HG02840 (cell line): ENCODE measurements around the gene SRP14.

ENCODE experiments used
- ATAC-seq: cut with Tn5 transposase; IDR thresholded peaks from one replicate; pipeline ENCODE4 v1.9.1; 2021; ENCODE audit warnings: mild to moderate bottlenecking, moderate library complexity, moderate number of reproducible peaks; ENCODE audit not compliant: unreplicated experiment, low FRiP score

The SRP14 gene

DNA sequence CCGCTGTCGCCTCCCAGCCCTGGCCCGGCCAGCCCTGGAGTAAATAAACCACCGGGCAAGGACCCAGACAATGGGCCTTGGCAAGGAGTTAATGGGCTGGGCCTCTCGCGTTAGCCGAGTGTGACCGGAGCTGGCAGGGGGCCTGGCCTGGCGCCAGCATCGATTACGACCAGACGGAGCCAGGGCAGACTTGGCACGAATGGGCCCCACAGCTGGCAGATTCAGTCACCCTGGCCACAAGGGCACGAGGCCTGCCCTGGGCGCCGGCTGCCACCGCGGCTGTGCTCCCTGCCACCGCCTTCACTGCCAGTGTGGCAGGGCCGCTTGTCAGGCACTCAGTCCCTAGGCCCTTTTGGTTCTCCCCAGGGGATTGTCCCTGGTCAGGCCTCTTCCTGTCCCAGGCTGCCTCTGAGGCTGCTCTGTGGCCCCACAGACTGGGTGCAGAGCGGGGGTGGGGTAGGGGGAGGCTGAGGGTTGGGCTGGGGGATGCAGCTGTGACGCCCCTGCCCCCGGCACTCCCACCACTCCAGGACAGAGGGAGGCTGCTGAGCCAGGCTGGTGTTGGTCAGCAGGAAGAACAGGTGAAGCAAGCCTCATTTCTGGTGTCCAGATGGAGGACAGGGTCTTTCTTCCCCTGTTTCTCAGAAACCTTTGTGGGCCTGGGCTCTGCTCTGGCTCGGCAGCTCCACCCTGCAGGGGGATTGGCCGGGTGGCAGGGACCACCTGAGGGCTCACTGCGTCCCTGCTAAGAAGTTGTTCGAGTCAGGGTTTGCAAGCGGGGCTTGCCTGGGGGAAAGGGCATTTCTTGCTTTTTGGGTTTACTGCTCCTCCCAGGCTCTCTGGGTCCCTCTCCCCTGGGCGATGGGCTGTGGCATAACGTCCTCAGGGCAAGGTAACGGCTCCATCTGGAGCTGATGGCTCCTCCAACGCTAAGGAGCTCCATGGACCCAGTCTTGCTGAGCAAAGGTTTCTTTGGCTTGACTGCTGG lies 30.5 kb upstream of the SRP14 start:
- peak; percentile 44 for ATAC-seq

DNA sequence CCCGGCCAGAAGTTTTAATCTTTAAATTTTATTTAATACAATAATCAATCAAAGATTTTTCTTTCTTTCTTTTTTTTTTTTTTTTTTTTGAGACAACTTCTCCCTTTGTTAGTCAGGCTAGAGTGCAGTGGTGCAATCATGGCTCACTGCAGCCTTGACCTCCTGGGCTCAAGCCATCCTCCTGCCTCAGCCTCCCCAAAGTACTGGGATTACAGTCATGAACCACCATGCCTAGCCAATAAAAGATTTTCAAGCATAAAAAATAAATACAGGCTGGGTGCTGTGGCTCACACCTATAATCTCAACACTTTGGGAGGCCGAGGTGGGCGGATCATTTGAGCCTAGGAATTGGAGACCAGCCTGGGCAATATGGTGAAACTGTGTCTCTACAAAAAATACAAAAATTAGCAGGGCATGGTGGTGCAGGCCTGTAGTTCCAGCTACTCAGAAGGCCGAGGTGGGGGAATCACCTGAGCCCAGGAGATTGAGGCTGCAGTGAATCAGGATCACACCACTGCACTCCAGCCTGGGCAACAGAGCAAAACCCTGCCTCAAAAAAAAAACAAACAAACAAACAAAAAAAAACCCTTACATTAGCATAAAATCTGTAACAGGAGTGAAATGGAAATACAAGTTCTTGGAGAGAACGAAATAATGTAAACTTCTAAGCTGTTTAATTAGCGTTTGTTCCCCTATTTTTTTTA lies 29.1 kb upstream of the SRP14 start:
- ATAC-seq, result no peak

DNA sequence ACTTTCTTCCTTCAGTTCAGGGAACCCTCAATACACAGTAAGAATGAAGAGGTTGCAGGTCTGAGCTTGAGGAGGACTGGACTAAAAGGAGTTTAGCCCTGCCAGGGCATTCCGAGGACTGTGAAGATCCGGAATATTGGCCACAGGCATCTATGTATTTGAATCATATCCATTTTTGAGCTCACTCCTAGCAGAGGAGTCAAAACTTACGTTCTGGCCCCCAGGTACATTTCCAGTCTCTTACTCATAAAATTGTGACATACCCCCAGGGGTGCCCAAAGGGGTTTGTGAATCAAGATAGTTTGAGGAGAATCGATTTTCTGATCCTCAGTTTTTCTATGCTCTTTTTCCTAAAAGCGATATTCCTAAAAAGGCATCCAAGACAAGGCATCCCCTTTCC lies 27.6 kb upstream of the SRP14 start:
- ATAC-seq, result no peak

DNA sequence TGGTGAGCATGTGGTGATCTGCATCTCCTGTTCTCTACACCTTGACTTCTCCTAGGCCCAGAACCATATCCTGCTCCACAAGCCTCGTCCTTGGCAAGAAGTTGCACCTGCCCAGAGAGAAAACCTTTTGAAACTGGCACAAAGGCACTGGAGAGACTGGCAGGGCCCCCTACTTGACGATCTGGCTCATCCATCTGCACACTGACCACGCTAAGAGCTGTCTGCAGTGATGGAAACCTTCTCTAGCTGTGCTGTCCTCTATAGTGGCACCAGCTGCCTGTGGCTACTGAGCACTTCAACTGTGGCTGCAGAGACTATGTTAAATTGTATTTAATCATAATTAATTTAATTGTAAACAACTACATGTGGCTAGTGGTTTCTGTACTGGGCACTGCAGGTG lies 26.2 kb upstream of the SRP14 start:
- ATAC-seq, result no peak

DNA sequence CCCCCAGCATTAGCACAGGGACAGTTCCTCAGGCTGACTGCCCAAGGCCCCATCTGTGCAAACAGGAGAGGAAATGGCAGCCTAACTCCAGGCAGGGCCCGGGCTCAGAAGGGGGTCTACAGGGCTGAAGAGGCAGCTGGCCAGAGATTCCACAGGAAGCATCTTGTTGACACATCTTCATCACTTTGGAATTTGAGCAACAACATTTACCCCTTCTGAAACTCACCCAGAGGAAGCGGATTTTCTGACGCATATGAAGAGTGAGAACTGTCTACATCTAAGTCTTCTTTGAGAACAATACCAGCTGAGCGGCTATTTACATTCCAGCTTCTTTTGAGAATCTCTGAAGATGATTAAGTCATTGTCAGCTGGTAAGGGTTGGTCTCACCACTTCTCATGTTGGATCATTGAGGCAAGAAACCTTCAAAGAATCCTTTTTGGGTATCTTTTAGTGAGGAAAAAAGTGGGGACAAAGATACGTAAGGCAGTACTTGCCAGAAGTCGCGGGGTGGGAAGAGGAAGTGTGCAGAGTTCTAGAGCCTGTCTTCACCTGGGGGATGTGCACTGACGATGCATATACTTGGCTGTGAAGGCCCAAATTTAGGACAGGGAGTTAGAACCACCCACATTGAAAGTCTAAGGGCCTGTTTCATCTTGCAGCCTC lies 25.4 kb upstream of the SRP14 start:
- ATAC-seq, result peak; percentile 44

DNA sequence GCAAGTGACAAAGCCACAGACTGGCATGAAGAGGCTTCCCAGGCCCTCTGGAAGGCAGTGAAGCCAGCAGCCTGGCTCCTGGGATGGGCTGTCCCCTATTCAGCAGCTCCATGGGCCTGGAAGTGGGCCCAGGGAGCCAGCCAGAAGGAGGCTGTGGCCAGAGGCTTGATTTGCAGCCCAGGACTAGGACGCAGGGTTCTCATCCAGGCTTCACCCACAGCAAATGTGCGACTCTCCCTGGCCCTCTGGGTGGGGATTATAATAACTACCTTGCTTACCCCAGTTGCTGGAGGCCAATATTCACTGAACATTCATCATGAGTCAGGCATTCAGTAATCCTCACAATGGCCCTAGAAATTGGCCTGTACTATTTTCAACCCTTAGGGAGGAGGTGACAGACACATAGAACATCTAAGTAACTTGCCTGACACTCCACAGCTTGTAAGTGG lies 24.6 kb upstream of the SRP14 start:
- no peak for ATAC-seq

DNA sequence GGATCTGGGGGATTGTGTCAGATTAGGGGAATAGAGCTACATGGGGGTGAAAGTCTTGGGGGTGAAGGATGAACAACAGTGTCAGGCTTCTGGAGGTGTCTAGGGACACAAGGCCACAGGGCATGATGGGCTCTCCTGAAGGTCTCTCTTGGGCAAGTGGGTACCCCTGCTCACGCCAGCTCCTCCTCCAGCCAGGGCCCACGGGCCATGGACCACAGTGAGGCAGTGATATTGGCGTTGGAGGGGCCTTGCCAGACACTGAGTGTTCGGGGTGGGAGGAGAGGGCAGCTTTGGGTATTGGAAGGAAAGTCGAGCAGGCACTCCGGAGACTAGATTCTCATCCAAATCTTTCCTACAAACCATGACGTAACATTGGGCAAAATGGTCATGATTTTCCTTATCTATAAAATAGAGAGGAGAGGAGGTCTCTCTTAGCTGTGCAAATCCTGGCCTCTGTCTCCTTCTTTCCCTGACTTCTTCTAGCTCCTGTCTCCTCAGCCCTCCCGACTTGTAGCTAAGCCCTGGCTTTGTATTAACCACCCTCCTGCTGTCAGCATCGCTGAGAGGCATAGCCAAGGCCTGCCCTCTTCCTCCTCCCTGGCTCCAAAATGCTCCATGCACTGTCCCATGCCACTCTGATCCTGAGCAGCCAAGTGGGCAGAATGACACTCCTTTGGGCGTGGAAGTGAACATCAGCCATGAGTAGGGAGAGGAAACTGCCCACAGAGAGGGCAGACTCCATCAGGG lies 24.0 kb upstream of the SRP14 start:
- no peak for ATAC-seq

DNA sequence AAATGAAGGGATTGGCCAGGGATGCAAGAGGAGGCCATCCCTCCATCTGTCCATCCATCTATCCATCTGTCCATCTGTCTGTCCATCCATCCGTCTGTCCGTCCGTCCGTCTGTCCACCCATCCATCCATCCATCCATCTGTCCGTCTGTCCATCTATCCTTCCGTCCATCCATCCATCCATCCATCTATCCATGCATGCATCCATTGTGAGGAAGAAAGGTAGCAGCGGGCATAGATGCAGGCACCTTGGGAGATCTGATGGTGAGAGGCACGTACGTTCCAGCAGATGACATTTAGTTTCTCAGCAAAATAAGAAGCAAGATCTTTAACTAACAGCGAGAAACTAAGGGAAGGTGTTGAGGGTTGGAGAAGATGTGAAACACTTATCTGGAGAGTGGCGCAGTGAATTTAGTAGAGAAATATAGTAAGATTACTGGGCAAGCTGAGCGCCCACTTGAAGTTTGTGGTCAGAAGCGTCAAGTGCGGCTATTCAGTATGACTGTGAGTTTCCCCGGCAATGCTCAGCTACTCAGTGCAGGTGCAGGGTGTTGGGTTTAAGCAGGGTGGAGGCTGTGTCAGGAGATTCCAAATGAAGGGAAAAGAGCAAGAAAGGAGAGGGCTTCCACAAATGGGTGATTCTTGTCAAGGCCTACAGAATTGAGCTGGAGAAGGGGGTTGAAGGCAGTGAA lies 22.4 kb upstream of the SRP14 start:
- ATAC-seq, result peak; percentile 41

DNA sequence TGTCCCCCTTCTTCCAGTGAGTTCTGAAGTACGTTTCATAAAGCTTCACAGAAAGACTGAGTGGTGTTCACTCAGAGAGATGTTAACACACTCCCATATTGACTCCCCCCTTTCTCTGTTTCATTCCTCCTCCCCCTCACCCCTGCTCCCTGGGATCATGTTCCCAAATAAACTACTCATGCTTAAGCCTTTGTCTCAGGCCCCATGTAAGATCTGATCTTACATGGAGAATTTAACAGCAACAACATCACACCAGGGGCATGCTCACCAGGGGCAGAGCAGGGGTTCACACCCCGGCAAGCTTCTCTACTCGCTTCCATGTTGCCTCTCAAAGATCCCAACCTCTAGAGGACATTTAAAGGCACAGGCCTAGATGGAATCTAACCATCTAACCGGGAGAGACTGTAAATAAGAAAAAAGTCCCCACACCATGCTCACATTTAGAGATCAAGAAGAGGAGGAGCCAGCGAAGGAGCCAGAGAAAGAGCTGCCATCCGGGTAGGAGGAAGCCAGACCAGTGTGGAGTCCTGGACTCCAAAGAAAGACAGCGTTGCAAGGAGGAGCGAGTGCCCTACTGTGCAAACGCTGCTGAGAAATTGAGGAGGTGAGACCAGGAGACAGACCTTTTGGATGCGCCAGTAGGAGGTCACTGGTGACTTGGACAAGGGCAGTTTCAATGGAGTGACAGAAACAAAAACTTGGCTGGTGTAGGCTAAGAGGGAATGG lies 21.4 kb upstream of the SRP14 start:
- ATAC-seq, result no peak

DNA sequence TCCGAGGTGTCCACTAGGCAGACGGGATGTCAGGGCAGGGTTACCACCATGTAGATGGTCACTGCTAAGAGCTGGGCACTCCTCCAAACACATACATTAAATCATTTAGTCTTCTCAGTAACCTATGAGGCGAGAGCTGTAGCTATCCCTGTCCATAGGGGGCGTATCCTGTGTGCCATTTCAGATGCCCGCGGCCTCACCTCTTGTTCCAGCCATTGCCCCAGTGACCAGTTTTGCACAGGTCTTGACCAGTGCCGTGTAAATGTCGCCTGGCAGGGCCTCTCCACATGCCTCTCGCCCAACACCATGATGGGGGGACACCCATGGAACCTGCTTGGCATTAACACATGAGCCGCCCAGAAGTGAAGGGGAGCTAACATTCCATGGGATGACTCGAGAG lies 20.8 kb upstream of the SRP14 start:
- no peak for ATAC-seq

DNA sequence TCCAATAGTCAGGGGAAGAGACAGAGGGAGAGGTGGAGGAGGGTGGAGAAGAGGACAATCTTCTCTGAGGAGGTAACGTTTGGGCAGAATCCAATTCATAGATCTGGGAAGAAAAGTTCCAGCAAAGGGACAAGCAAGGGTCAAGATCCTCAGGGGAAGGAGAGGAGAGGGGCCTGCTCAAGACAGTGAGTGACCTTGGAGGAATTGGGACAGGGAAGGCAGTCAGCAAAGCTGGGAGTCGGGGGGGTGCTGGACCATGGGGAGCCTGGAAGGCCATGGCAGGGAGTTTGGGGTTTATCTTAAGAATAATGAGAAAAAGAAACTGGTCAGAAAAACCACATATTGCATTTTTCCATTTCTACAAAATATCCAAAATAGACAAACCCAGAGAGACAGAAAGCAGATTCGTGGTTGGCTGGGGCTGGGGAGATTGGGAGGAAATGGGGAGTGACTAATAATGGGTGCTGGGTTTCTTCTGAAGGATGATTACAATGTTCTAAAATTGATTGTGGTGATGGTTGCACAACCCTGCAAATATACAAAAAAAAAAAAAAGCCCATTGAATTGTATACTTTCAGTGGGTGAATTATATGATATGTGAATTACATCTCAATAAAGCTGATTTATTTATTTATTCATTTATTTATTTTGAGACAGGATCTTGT lies 19.6 kb upstream of the SRP14 start:
- ATAC-seq, result no peak

DNA sequence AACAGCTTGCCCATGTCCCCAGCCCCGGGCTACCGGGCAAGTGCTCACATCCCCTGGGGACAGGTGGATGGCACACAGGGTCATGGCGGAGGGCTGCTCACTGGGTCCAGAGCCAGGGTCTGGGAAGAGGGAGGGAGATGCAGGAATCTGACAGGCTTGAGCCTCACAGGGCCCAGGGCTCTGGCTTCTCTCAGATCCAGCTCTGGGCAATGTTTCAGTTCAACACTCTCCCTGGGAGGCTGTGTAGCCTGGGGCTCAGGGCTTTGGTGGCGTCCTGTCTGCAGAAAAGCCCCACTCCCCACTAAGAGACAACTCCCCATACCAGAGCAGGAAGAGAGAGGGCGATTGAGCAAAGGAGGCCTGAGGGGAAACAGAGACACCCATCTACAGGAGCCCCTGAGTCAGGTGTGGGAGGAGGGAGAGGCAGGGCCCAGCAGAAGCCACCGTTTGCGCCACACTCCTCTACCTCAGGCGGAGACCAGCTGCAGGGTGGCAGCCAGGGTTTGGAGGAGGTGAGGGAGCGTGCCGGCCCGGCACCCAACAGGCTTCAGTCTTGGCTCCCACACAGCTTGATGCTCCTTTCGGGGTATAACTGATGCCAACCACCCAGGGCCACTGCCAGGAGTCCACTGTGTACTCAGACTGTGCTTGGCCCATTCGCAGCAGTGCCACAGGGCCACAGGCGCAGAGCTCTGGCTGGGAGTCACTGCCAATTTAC lies 16.8 kb upstream of the SRP14 start:
- ATAC-seq, result no peak

DNA sequence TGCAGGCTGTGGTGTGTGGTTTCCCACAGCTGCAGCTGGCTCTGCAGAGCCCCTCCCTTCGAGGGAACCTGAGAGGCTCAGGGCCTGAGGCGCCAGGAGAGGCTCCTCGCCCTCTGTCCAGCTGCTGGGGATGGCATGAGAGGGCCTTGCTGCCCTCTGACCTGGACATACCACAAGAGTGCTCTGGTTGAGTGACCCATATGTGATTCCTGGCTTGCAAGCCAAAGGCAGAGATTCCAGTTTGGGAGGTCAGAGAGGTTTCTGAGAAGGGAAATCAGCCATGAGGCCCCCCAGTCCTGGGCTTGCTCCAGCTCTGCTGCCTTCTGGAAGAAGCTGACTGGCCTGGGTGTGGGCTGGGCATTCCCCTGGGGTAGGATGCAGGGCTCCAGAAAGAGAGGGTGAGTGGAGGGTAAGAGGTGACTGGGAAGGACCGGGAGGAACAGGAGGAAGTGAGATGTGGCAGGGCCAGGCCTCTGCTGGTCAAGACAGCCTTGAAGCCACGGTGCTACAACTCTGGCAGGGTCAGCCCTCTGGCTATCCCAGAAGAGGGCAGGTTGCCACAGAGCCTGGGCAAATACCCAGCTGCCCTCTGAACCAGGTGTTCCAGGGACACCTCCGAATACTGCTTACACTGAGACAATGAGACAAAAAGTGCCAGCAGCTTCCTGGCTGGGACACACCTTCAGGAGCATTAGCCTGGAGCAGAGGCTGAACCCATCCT lies 16.0 kb upstream of the SRP14 start:
- ATAC-seq, result no peak

DNA sequence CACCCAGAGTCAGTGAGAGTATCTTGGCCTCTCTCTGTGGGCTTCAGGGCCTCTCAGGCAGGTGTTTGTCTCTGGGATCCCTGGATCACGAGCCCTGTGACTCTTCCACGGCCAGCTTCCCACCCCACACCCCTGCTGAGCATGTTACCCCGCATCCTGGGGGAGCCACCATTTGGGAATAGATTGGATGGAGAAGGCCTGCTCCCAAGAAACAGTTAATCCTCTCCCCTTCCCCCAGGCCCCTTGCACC lies 15.5 kb upstream of the SRP14 start:
- ATAC-seq, result no peak

DNA sequence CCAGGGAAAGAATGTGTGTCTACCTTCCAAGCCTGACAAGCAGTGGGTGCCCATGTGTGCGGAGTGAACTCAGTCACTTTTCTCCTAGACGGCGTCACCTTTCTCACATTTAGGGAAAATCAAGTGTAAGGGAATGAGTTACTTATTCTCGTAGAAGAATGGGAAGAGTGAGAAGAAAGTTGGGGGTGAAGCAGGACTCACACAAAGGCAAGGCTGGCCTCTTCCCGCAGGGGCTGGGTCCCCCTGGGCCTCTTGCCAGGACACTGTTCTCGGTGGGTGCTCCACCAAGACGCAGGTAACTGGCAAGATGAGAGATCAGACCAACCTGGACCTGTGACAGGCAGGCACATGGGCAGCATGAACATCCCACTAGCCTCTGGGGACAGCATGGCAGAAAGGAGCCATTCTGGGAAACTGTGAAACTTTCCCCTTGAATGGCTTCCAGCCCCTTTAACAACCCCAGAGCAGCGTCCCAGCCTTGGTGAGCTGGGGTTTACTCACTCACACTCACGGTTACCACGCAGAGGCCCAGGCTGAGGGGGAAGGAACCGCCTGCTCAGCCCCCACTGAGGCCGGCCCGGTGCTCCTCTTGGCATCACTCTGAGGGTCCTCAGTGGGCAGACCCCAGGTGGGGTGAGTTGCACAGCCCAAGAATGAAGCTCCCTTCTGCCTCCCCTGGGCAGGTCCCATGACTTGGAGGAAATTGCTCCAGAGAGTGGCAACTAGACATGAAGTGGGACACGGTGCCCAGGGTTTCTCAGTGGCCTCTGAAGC lies 15.0 kb upstream of the SRP14 start:
- no peak for ATAC-seq

DNA sequence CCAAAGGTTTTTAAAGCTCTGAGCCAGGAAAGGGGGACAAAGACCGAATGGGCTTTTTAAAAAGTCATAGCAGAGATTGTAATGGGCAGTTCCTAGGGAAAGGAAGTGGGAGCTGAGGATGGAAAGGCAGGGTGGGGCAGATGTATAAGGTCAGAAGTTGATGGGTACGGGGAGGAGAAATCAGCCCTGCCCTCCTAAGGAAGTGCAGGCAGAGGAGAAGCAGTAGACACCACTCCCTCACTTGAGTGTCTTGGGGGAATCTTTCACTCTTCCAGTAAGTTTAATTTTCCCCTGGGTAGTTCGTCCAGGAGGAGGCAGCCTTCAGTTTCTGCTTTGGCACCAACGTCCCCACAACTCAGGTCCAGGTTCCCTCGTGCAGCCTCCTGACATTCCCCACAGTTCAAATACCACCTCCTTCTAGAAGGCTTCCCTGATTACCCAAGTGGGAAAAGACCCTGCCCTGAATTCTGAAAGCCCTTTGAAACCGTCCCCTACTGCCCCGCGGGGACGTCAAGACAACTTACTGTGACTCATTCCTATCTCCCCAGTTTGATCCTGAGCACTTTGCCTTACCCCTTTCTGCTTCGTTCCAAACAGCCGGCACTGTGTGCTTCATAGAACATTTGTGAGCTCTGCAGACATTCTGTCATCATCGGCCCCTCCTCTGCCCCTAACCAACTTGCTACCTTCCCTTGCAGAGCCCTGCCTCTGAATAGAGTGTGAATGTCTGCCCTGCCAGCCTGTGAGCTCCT lies 14.3 kb upstream of the SRP14 start:
- ATAC-seq, result no peak
